Measurements from ENCODE around the gene FUT8.

FUT8 gene

DNA sequence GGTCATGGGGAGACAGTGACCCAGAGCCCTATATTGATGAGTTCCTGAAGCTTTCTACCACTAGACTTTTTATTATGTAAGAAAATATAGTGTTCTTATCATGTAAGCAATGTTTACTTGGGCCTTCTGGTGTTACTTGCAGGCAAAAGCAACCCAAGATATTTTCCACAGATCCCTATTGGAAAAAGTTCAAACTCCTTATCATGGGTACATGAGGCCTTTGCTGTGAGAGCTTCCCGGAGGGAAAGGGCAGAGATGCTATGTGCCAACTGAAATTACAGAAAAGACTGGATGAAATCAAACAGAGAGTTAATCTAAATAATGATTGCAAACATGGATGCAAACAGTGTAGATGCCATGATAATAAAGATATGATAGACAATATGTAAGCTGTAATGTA lies 361.5 kb downstream of the FUT8 start:
- no peak for DNase-seq (ENCODE audit: low spot score)

- no peak for DNase-seq (ENCODE audit: low spot score)
Observed at GRCh38 chr14:65776193-65776852, 363.8 kb downstream of the FUT8 start.

GRCh38 chr14:65780566-65780965 lies 368.0 kb downstream of the FUT8 start:
- no peak for DNase-seq (ENCODE audit: low spot score)

- no peak for DNase-seq (ENCODE audit: low spot score)
Observed at GRCh38 chr14:65783101-65783500, 370.6 kb downstream of the FUT8 start.

DNA sequence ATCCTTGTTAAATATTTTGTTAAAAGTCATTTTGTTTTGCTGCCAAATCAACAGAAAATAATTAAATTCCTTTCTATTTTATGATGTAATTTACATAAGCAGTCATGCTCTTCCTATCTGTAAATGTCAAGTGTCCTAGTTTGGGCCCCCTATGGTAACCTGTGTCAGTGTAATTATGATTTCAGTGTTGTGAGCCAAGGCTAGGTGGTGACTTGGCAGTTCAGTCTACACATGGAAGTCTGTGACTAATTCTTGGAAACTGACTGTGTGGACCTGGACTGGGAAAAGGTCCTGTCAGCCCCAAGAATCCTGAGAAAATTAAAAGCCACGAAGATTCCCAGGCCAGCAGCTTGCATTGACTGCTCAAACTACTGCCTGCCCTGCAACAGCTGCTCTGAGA lies 371.0 kb downstream of the FUT8 start:
- no peak for DNase-seq (ENCODE audit: low spot score)

GRCh38 chr14:65784574-65784973 lies 372.0 kb downstream of the FUT8 start:
- no peak for DNase-seq (ENCODE audit: low spot score)

- no peak for DNase-seq (ENCODE audit: low spot score)
Observed at GRCh38 chr14:65787461-65787860, 374.9 kb downstream of the FUT8 start.

DNA sequence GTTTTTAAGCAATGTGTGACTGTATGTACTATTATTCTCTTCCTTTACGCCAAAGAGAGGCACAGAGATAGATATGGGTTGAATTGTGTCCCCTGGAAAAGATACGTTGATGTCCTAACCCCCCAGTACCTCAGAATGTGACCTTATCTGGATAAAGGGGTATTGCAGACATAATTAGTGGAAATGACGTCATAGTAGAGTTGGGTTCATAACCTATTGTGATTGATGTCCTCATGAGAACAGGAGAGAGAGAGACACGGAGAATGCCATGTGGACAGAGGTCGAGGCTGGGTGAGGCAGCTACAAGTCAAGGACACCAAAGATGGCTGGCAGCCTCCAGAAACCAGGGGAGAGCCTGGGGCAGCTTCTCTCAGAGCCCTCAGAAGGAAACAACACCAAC lies 376.3 kb downstream of the FUT8 start:
- DNase-seq (ENCODE audit: low spot score): no peak

- no peak for DNase-seq (ENCODE audit: low spot score)
Observed at GRCh38 chr14:65789363-65789762, 376.8 kb downstream of the FUT8 start.

DNA sequence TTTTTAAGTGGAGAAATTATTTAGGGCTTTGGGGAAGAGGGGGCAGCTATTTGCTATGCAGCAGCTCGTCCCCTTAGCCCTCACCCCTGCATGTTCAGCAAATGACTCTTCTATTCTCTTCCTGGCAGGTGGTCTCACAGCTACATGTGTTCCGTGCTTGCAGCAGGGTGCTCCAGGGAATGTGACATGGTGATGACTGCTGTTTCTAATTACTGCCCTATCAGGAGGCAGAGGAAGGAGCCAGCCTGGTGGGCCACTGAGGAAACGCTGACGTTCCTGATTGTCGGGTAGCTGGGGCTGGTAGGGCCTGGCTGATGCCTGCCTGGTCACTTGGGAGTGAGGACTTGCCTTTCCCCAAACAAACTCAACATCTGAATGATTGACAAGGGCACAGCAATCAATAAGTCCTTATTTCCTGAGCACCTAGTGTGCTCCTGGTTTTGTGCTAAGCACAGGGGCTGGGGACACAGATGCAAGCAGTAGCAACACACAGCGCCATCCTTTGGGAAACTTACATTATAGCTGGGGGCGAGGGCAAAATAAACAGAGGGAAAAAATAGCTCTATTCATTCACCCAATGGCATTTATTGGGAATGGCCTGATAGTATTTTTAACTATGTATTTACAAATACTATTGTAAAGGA lies 377.8 kb downstream of the FUT8 start:
- no peak for DNase-seq (ENCODE audit: low spot score)

GRCh38 chr14:65791191-65791981 lies 378.9 kb downstream of the FUT8 start:
- peak; percentile 48 for DNase-seq (ENCODE audit: low spot score)

- DNase-seq (ENCODE audit: low spot score): peak; percentile 49
Observed at GRCh38 chr14:65792208-65792905, 379.8 kb downstream of the FUT8 start.

Measured in AG08395 (cell line).